ENCODE results near the gene FGF21.

FGF21 gene

GRCh38 chr19:48731452-48731851 lies 23.9 kb upstream of the FGF21 start:
- TF ChIP-seq, protein P1, sequence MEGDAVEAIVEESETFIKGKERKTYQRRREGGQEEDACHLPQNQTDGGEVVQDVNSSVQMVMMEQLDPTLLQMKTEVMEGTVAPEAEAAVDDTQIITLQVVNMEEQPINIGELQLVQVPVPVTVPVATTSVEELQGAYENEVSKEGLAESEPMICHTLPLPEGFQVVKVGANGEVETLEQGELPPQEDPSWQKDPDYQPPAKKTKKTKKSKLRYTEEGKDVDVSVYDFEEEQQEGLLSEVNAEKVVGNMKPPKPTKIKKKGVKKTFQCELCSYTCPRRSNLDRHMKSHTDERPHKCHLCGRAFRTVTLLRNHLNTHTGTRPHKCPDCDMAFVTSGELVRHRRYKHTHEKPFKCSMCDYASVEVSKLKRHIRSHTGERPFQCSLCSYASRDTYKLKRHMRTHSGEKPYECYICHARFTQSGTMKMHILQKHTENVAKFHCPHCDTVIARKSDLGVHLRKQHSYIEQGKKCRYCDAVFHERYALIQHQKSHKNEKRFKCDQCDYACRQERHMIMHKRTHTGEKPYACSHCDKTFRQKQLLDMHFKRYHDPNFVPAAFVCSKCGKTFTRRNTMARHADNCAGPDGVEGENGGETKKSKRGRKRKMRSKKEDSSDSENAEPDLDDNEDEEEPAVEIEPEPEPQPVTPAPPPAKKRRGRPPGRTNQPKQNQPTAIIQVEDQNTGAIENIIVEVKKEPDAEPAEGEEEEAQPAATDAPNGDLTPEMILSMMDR (IDR thresholded peaks at IDR 0.05; ENCODE audit: extremely low read depth, insufficient read depth, missing control alignments): no peak
- in situ Hi-C loops (cut with MboI; ENCODE audit: low pct_unique_long_range_greater_than_20kb, low sequenced_read_pairs, unreplicated experiment): no loop called here
- DNase-seq (ENCODE audit: low spot score): no peak

DNA sequence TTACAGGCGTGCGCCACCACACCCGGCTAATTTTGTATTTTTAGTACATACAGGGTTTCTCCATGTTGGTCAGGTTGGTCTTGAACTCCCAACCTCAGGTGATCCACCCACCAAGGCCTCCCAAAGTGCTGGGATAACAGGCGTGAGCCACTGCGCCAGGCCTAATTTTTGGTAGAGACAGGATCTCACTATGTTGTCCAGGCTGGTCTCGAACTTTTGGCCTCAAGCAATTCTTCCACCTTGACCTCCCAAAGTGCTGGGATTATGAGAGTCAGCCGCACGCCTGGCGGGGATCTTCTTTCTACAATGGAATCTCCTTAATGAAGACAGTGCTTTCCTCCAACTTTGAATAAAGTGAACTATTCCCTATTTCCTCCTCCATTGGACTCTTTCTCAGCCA lies 20.7 kb upstream of the FGF21 start:
- no peak for DNase-seq (ENCODE audit: low spot score)
- in situ Hi-C loops (cut with MboI; ENCODE audit: low pct_unique_long_range_greater_than_20kb, low sequenced_read_pairs, unreplicated experiment): no loop called here
- TF ChIP-seq, protein P1 (IDR thresholded peaks at IDR 0.05; ENCODE audit: extremely low read depth, insufficient read depth, missing control alignments): no peak

- in situ Hi-C loops (cut with MboI; ENCODE audit: low pct_unique_long_range_greater_than_20kb, low sequenced_read_pairs, unreplicated experiment): no loop called here
- DNase-seq (ENCODE audit: low spot score): no peak
- TF ChIP-seq, protein P1 (IDR thresholded peaks at IDR 0.05; ENCODE audit: extremely low read depth, insufficient read depth, missing control alignments): no peak
Observed at GRCh38 chr19:48735031-48735615, 20.2 kb upstream of the FGF21 start.

GRCh38 chr19:48737360-48737998 lies 17.8 kb upstream of the FGF21 start:
- no peak for DNase-seq (ENCODE audit: low spot score)
- TF ChIP-seq, protein P1 (IDR thresholded peaks at IDR 0.05; ENCODE audit: extremely low read depth, insufficient read depth, missing control alignments): no peak
- in situ Hi-C loops (cut with MboI; ENCODE audit: low pct_unique_long_range_greater_than_20kb, low sequenced_read_pairs, unreplicated experiment): no loop called here

DNA sequence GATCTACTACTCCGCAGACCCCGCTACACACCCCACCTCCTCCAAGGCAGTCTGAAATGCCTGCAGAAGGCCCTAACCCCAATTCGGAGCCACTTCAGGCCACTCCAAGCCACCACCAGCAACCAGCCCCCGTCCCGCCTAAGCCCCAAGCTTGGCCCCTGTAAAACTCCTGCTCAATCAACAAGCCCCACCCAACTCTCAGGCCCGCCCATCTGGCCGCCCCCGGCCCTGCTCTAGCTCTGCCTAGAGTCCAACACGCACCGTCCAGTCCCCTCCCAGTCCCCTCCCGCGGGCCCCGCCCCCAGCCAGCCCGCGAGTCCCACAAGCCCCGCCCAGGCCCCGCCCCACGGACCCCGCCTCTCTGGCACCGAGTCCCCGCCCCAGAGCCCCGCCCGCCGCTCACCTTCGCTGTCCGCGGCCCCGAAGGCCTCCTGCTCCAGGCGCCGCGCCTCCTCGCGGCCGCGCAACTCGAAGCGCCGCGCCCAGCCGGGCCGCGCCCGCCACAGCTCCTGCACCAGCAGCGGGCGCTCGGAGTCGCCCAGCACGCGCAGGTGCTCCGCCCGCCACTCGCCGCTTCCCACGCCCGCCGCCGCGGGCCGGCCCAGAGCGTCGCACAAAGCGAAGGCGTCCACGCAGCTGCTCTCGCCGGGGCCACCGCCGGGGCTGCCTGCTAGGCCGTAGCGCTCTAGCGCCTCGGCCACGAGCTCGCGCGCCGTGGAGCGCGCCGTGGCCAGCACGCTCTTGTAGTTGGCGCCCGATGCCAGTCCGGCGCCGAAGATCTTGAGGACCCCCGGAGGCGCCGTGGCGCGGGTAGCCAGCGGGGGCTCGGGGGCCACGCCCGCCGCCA lies 16.5 kb upstream of the FGF21 start:
- peak; percentile 100 for DNase-seq (ENCODE audit: low spot score)
- TF ChIP-seq, protein P1 (IDR thresholded peaks at IDR 0.05; ENCODE audit: extremely low read depth, insufficient read depth, missing control alignments): peak; percentile 71
- in situ Hi-C loops (cut with MboI; ENCODE audit: low pct_unique_long_range_greater_than_20kb, low sequenced_read_pairs, unreplicated experiment): no loop called here

DNA sequence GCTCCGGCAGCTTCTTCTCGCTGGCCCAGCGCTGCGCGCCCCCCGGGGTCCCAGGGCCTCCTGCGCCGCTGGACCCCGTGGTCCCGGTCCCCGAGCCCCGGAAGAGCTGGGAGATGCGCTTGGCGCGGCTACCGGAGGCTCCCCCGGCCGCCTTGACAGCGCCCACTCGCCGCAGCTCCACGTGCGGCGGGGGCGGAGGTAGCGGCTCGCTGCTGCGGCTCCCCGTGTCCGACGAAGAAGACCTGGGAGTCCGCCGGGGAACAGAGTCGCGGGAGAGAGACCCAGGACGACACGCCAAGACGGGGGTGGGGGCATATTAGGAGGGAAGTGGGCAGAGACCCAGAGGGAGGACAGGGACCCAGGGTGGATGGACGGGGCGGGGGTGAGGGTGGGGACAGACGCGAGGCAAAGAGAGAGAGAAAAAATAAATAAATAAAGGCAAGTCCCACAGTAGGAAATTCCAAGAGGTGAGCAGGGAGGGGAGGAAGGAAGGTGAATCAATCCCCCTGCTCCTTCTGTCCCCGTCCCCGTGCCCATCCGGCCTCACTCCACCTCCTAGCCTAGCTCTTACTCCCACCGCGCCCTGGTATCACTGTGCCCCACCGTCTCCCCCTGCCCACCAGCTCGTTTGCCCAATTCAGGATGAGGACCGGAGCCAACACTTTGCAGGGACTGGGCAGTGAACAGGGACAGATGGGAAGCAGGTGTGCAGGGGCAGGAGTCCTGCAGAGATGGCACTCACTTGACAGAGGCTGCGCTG lies 15.7 kb upstream of the FGF21 start:
- DNase-seq (ENCODE audit: low spot score): no peak
- TF ChIP-seq, protein P1 (IDR thresholded peaks at IDR 0.05; ENCODE audit: extremely low read depth, insufficient read depth, missing control alignments): no peak
- in situ Hi-C loops (cut with MboI; ENCODE audit: low pct_unique_long_range_greater_than_20kb, low sequenced_read_pairs, unreplicated experiment): no loop called here
